HepG2 (cell line): ENCODE measurements around the gene ANAPC1. TPM values are rescaled to one million over a fixed set of nuclear protein-coding genes. Genes with fewer than 3 reads are reported as not detected.

Source experiments
- AHDC1 ChIP-seq: sonication (generic); formaldehyde crosslinking; IDR thresholded peaks from 2 replicates; pipeline ENCODE4 v1.5.1; 2020; ENCODE audit warnings: mild to moderate bottlenecking, missing genetic modification reagents, borderline replicate concordance
- ARNT ChIP-seq: fragments of 450-650 bp; IDR thresholded peaks from 2 replicates; pipeline ENCODE4 v1.6.1; 2017
- ATF7-NPFF ChIP-seq: sonication (generic); formaldehyde crosslinking; IDR thresholded peaks from 2 replicates; pipeline ENCODE4 v1.8.1; 2023; ENCODE audit warnings: mild to moderate bottlenecking, low read depth, missing genetic modification reagents, moderate library complexity
- CENPX ChIP-seq: sonication (generic); formaldehyde crosslinking; IDR thresholded peaks from 2 replicates; pipeline ENCODE4 v1.9.0; 2021; ENCODE audit warnings: mild to moderate bottlenecking, missing genetic modification reagents, moderate library complexity
- ELF3 ChIP-seq: IDR thresholded peaks from 2 replicates; pipeline ENCODE4 v1.6.1; 2016; ENCODE audit warnings: missing genetic modification reagents, missing compliant biosample characterization
- FOXM1 ChIP-seq: sonication (generic); formaldehyde crosslinking; IDR thresholded peaks from 2 replicates; pipeline ENCODE4 v1.5.0; 2020; ENCODE audit warnings: missing genetic modification reagents
- HOXD1 ChIP-seq: sonication (generic); formaldehyde crosslinking; IDR thresholded peaks from 2 replicates; pipeline ENCODE4 v1.5.0; 2020; ENCODE audit warnings: missing genetic modification reagents
- KDM1A ChIP-seq: IDR thresholded peaks from 2 replicates; pipeline ENCODE4 v1.6.1; 2016; ENCODE audit warnings: missing compliant biosample characterization
- MAFK ChIP-seq, 2 experiments: IDR thresholded peaks in 1 of 2; conservative IDR thresholded peaks in 1 of 2; 2 replicates each; pipeline ENCODE4 v1.6.1; 2011; ENCODE audit warnings: improper control_type of control experiment in 2 of 2, low read length in 2 of 2
- MED13 ChIP-seq: sonication (generic); formaldehyde crosslinking; IDR thresholded peaks from 2 replicates; pipeline ENCODE4 v1.5.0; 2020; ENCODE audit warnings: missing genetic modification reagents
- MIXL1 ChIP-seq: IDR thresholded peaks from 2 replicates; pipeline ENCODE4 v1.6.1; 2016
- NONO ChIP-seq, 2 experiments: fragments of 450-650 bp in 1 of 2; sonication (generic) in 1 of 2; formaldehyde crosslinking in 1 of 2; IDR thresholded peaks in 1 of 2; conservative IDR thresholded peaks in 1 of 2; 2 replicates each; pipeline versions ENCODE4 v1.6.1 to v1.8.0; 2017 to 2022; ENCODE audit warnings: mild to moderate bottlenecking in 1 of 2, missing genetic modification reagents in 1 of 2, moderate library complexity in 1 of 2
- POLR2AphosphoS2 ChIP-seq: IDR thresholded peaks from 2 replicates; pipeline ENCODE4 v1.6.1; 2011; ENCODE audit warnings: low read depth, low read length, improper control_type of control experiment
- SALL2 ChIP-seq: sonication (generic); formaldehyde crosslinking; IDR thresholded peaks from 2 replicates; pipeline ENCODE4 v1.8.1; 2023; ENCODE audit warnings: mild to moderate bottlenecking, missing genetic modification reagents, inconsistent platforms
- ZBTB39 ChIP-seq: sonication (generic); formaldehyde crosslinking; IDR thresholded peaks from 2 replicates; pipeline ENCODE4 v1.5.0; 2020; ENCODE audit warnings: missing genetic modification reagents
- ZNF121 ChIP-seq: sonication (generic); formaldehyde crosslinking; IDR thresholded peaks from 2 replicates; pipeline ENCODE4 v1.5.0; 2020; ENCODE audit warnings: mild to moderate bottlenecking, missing genetic modification reagents
- ZNF367 ChIP-seq: sonication (generic); formaldehyde crosslinking; IDR thresholded peaks from 2 replicates; pipeline ENCODE4 v1.4.0; 2020; ENCODE audit warnings: missing genetic modification reagents, borderline replicate concordance
- ZNF616 ChIP-seq: sonication (generic); formaldehyde crosslinking; IDR thresholded peaks from 2 replicates; pipeline ENCODE4 v1.5.0; 2020; ENCODE audit warnings: low read depth, mild to moderate bottlenecking, missing genetic modification reagents
- ZNF724P ChIP-seq: sonication (generic); formaldehyde crosslinking; IDR thresholded peaks from 2 replicates; pipeline ENCODE4 v1.8.0; 2022; ENCODE audit warnings: missing genetic modification reagents, borderline replicate concordance
- ZNF746 ChIP-seq: sonication (generic); formaldehyde crosslinking; IDR thresholded peaks from 2 replicates; pipeline ENCODE4 v1.8.0; 2022; ENCODE audit warnings: mild to moderate bottlenecking, missing genetic modification reagents
- ZNF781 ChIP-seq: sonication (generic); formaldehyde crosslinking; IDR thresholded peaks from 2 replicates; pipeline ENCODE4 v1.5.1; 2020; ENCODE audit warnings: borderline replicate concordance, mild to moderate bottlenecking, missing genetic modification reagents; ENCODE audit errors: not compliant biosample characterization
- ZNF883 ChIP-seq: sonication (generic); formaldehyde crosslinking; IDR thresholded peaks from 2 replicates; pipeline ENCODE4 v1.5.1; 2020; ENCODE audit warnings: mild to moderate bottlenecking, missing genetic modification reagents; ENCODE audit errors: not compliant biosample characterization
- ZNF891 ChIP-seq: sonication (generic); formaldehyde crosslinking; IDR thresholded peaks from 2 replicates; pipeline ENCODE4 v1.5.0; 2020; ENCODE audit warnings: mild to moderate bottlenecking, missing genetic modification reagents
- polyA plus RNA-seq, 8 experiments: library from polyadenylated mRNA; depleted of rRNA in 3 of 8; stranded (reverse) in 7 of 8; unstranded in 1 of 8; fragments of >200 nt; fragmentation: Illumina TruSeq in 4 of 8; extraction: Trizol in 4 of 8; gene quantifications; 2 replicates each; pipeline versions ENCODE4 v1.2.1 to v1.2.3, GENCODE V29; 2011 to 2016; ENCODE audit warnings: low read depth in 4 of 8, missing spikeins in 1 of 8, mixed read lengths in 1 of 8; ENCODE audit not compliant: insufficient read depth in 1 of 8
- total RNA-seq, 5 experiments: library from RNA; depleted of rRNA; stranded (reverse); fragments of >200 nt; fragmentation: Illumina TruSeq; extraction: Trizol; gene quantifications; 2 replicates each; pipeline ENCODE4 v1.2.3, GENCODE V29; 2016; ENCODE audit warnings: low read depth in 1 of 5

Gene ANAPC1
- total and polyA plus RNA-seq, 2 of the 13 experiments (the other 11 are each of a cell fraction or from before 2014, with no cell fraction given) = 50.0 to 89.7 TPM

GRCh38 chr2:111883661-111884591 lies at the start of gene ANAPC1 (continued):
- peak; percentile 75 for TF ChIP-seq AHDC1 (CRISPR knock-in tag)
- no peak for TF ChIP-seq KDM1A
- no peak for TF ChIP-seq MAFK (conservative IDR thresholded peaks at IDR 0.05 in 1 of 2, IDR thresholded peaks at IDR 0.05 in 1 of 2; ENCODE audit: low read length in 2 of 2)
- TF ChIP-seq ZNF891 (CRISPR knock-in tag) = peak; percentile 79
- TF ChIP-seq MIXL1 = peak; percentile 64; the same call in 1 of the 2 replicates
- no peak for TF ChIP-seq NONO (IDR thresholded peaks at IDR 0.05)
- TF ChIP-seq NONO (CRISPR knock-in tag; conservative IDR thresholded peaks at IDR 0.05) = peak; percentile 96
- TF ChIP-seq ZBTB39 (CRISPR knock-in tag) = 0 out of 2 replicates have a peak, but pooled peaks have one; percentile 68
- peak; percentile 69; the same call in 1 of the 2 replicates for TF ChIP-seq ZNF616 (CRISPR knock-in tag)
- TF ChIP-seq ZNF724P (CRISPR knock-in tag) = 0 out of 2 replicates have a peak, but pooled peaks have one; percentile 70
- TF ChIP-seq ZNF781 (CRISPR knock-in tag) = peak; percentile 74
- no peak; the same call in 1 of the 2 replicates for TF ChIP-seq HOXD1
- no peak for TF ChIP-seq ARNT
- no peak for TF ChIP-seq FOXM1 (CRISPR knock-in tag)
- TF ChIP-seq ZNF746 (CRISPR knock-in tag) = no peak
- TF ChIP-seq MED13 = peak; percentile 35; the same call in 1 of the 2 replicates
- TF ChIP-seq ZNF367 (CRISPR knock-in tag) = 0 out of 2 replicates have a peak, but pooled peaks have one; percentile 65
- TF ChIP-seq ELF3 (CRISPR knock-in tag) = peak; percentile 86
- TF ChIP-seq CENPX (CRISPR knock-in tag) = no peak
- TF ChIP-seq ATF7-NPFF = peak; percentile 95
- TF ChIP-seq ZNF121 = no peak
- peak; percentile 96 for TF ChIP-seq SALL2 (CRISPR knock-in tag)
- TF ChIP-seq POLR2AphosphoS2 = no peak
- TF ChIP-seq ZNF883 (CRISPR knock-in tag) = peak; percentile 86
